ENCODE measurements around the gene BARX1.
"Not testable (repeated sequence)": the region's sequence is repeated elsewhere in the genome, so short reads cannot be mapped to it uniquely, and the experiment has no call there.

Gene BARX1

GRCh38 chr9:93965830-93966577, 10.8 kb upstream of the BARX1 start:
- no peak for DNase-seq

- no peak for DNase-seq
Measured at GRCh38 chr9:93964685-93965084, 9.5 kb upstream of the BARX1 start.

- DNase-seq, result no peak
Measured at GRCh38 chr9:93963969-93964368, 8.8 kb upstream of the BARX1 start.

GRCh38 chr9:93963489-93963888, 8.3 kb upstream of the BARX1 start:
- not testable (repeated sequence) for DNase-seq

- DNase-seq, result peak; percentile 72 to 82
Measured at GRCh38 chr9:93962561-93963440, 7.6 kb upstream of the BARX1 start.

- no peak for DNase-seq
Measured at GRCh38 chr9:93962017-93962416, 6.9 kb upstream of the BARX1 start.

- no peak for DNase-seq
Measured at GRCh38 chr9:93960971-93961841, 6.1 kb upstream of the BARX1 start.

GRCh38 chr9:93960221-93960970, 5.2 kb upstream of the BARX1 start:
- no peak for DNase-seq

GRCh38 chr9:93959739-93960154, 4.6 kb upstream of the BARX1 start:
- DNase-seq, result no peak

GRCh38 chr9:93958819-93959682, 3.9 kb upstream of the BARX1 start:
- no peak for DNase-seq

- no peak for DNase-seq
Measured at GRCh38 chr9:93958121-93958818, 3.1 kb upstream of the BARX1 start.

GRCh38 chr9:93955981-93956784, 1.0 kb upstream of the BARX1 start:
- DNase-seq, result no peak

GRCh38 chr9:93954434-93955061, 607 bp downstream of the BARX1 start:
- DNase-seq, result no peak

GRCh38 chr9:93953496-93954433, 1.4 kb downstream of the BARX1 start:
- DNase-seq, result no peak

GRCh38 chr9:93952784-93953495, 2.2 kb downstream of the BARX1 start:
- DNase-seq, result no peak

GRCh38 chr9:93952119-93952783, 2.9 kb downstream of the BARX1 start:
- no peak for DNase-seq

- no peak for DNase-seq
Measured at GRCh38 chr9:93951655-93952118, 3.5 kb downstream of the BARX1 start.
